ENCODE results near the gene PLCXD1.

- no peak for TF ChIP-seq POLR2A (IDR thresholded peaks at IDR 0.05)
- TF ChIP-seq, protein P1, sequence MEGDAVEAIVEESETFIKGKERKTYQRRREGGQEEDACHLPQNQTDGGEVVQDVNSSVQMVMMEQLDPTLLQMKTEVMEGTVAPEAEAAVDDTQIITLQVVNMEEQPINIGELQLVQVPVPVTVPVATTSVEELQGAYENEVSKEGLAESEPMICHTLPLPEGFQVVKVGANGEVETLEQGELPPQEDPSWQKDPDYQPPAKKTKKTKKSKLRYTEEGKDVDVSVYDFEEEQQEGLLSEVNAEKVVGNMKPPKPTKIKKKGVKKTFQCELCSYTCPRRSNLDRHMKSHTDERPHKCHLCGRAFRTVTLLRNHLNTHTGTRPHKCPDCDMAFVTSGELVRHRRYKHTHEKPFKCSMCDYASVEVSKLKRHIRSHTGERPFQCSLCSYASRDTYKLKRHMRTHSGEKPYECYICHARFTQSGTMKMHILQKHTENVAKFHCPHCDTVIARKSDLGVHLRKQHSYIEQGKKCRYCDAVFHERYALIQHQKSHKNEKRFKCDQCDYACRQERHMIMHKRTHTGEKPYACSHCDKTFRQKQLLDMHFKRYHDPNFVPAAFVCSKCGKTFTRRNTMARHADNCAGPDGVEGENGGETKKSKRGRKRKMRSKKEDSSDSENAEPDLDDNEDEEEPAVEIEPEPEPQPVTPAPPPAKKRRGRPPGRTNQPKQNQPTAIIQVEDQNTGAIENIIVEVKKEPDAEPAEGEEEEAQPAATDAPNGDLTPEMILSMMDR (IDR thresholded peaks at IDR 0.05) = no peak
Observed at GRCh38 chrX:317424-318067, 36.4 kb downstream of the PLCXD1 start.

All from thyroid gland (tissue), 4 donors.